Psoas muscle (tissue), 8 donors: ENCODE measurements around the gene AFF4. TPM values are rescaled to one million over a fixed set of nuclear protein-coding genes. Genes with fewer than 3 reads are reported as not detected.

Experiments used
- ATAC-seq, 4 donors: fragments of 200-7000 bp; cut with Tn5 transposase; one replicate each; pipeline ENCODE4 v1.9.1; 2020; ENCODE audit warnings: moderate library complexity in 3 of 4, mild to moderate bottlenecking in 2 of 4
- DNase-seq, 2 donors: peaks; one replicate each; pipeline ENCODE4 v3.0.0-alpha.2; 2020
- H3K27ac ChIP-seq: fragments of 200-600 bp; one replicate; pipeline ENCODE4 v1.8.0; 2022
- H3K27me3 ChIP-seq, 3 donors: fragments of 200-600 bp in 1 of 3; one replicate each; pipeline versions ENCODE4 v1.6.1 to v1.8.0; 2013 to 2022; ENCODE audit warnings: low read length in 2 of 3, mild to moderate bottlenecking in 2 of 3, moderate library complexity in 1 of 3; ENCODE audit not compliant: insufficient read depth in 3 of 3
- H3K36me3 ChIP-seq, 2 donors: fragments of 200-600 bp in 1 of 2; one replicate each; pipeline versions ENCODE4 v1.6.1 to v1.8.0; 2013 to 2022; ENCODE audit warnings: low read depth in 1 of 2, mild to moderate bottlenecking in 1 of 2, moderate library complexity in 1 of 2; ENCODE audit not compliant: insufficient read depth in 1 of 2
- H3K4me1 ChIP-seq: fragments of 200-600 bp; one replicate; pipeline ENCODE4 v1.8.0; 2022
- H3K4me3 ChIP-seq: fragments of 200-600 bp; one replicate; pipeline ENCODE4 v1.8.0; 2022; ENCODE audit warnings: mild to moderate bottlenecking
- H3K9me3 ChIP-seq: fragments of 200-600 bp; one replicate; pipeline ENCODE4 v1.8.0; 2022
- WGBS, 3 donors: extraction: QIAGEN DNeasy Blood & Tissue Kit; methylation state at CpG; one replicate each; pipeline versions ENCODE4 v1.1.6 to v1.1.7; 2013; 5-methylcytosine and 5-hydroxymethylcytosine counted together
- intact Hi-C, 2 donors: fragments of 100-400 bp; cut with DNase I; formaldehyde crosslinking; loops; one replicate each; pipeline versions ENCODE4 v1.11.0 to v1.14.2; 2022
- polyA plus RNA-seq, 3 donors: library from polyadenylated mRNA; stranded (reverse); fragments of 200-250 nt; gene quantifications; one replicate each; pipeline ENCODE4 v1.2.3, GENCODE V29; 2013
- total RNA-seq, 4 donors: library from RNA; stranded (reverse); fragmentation: NEBNext Ultra II Directional in 2 of 4; extraction: Animal tissue kit (Norgen Biotek cat#: 25700) in 2 of 4; gene quantifications; one replicate each; pipeline versions ENCODE4 v1.2.1 to v1.2.4, GENCODE V29; 2021 to 2023
- TF ChIP-seq, protein P1 (sequence below): fragments of 200-600 bp; IDR thresholded peaks from one replicate; pipeline ENCODE4 v1.8.0; 2022; ENCODE audit warnings: antibody characterized with exemption
- donor health status: healthy with polysubstance abuse.
- donor health status: DM: no; HTN: no; CAD: no; lungs with moderate emphysema.
- donor health status: Bipolar disorder and iron deficiency.
- donor health status: healthy.
- donor health status: DM: yes; HTN: yes; CAD: no.
- donor health status: DM: no; HTN: no; CAD: no.
- donor health status: DM: no; HTN: no; CAD: no.
- donor health status: DM: yes; HTN: yes; CAD: no.

Gene AFF4
- total and polyA plus RNA-seq, 7 donors: 9.7 to 68.2 (median 49.6) TPM

GRCh38 chr5:132831095-132831860 is 132.2 kb downstream of the AFF4 start:
- DNase-seq: no peak
- no peak for ATAC-seq
- peak overlapping the region; percentile 82 for H3K4me3 ChIP-seq
- no peaks in the 10 kb centered on the region for H3K36me3 ChIP-seq
- H3K27me3 ChIP-seq: peaks cover 0 to 22% (median 2%) of the 10 kb centered on the region in 3 donors
- TF ChIP-seq, protein P1, sequence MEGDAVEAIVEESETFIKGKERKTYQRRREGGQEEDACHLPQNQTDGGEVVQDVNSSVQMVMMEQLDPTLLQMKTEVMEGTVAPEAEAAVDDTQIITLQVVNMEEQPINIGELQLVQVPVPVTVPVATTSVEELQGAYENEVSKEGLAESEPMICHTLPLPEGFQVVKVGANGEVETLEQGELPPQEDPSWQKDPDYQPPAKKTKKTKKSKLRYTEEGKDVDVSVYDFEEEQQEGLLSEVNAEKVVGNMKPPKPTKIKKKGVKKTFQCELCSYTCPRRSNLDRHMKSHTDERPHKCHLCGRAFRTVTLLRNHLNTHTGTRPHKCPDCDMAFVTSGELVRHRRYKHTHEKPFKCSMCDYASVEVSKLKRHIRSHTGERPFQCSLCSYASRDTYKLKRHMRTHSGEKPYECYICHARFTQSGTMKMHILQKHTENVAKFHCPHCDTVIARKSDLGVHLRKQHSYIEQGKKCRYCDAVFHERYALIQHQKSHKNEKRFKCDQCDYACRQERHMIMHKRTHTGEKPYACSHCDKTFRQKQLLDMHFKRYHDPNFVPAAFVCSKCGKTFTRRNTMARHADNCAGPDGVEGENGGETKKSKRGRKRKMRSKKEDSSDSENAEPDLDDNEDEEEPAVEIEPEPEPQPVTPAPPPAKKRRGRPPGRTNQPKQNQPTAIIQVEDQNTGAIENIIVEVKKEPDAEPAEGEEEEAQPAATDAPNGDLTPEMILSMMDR: no peak
- no peaks in the 10 kb centered on the region for H3K9me3 ChIP-seq
- no peak overlapping the region for H3K27ac ChIP-seq
- H3K4me1 ChIP-seq: peaks cover 5% of the 10 kb centered on the region
- whole genome bisulfite sequencing, 3 donors: 79 to 94% (median 88%) methylated on average over 15 of the region's 15 CpGs
- intact Hi-C loops: loop anchor here (5.0 kb wide), 2 partner anchors 36 to 51 kb away; partner anchors contain the start of genes GDF9 (in 1 of the 2) and UQCRQ (in 1 of the 2)

DNA sequence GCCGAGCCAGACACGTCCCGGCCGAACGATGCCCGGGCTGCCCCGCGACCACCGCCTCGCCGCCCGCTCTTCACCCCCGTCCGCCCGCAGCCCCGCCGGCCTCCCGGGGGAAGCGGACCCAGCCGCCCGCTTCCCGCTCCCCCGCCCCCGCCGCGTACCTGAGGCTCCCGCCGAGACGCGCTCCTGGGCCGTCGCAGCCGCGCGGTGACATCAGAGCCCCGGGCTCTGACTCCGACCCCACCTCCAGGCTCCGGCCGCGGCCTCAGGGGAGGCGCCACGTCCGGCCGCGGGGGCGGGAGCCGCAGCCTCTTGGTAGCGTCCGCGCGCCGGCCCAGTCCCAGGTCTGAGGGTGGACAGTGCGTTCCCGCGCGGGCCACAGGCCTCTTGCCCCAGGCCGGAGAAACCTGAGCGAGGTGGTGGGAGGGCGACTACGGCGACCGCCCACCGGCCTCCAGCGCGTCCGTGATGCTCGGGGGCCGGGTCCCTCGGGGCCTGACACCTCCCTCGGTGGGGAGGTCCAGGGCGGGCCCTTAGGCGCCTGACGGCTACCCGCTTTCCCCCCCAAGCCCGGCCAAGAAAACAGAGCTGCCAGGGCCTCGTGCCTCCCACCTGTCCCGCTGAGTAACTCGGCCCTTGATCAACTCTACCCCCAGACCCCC is 132.9 kb downstream of the AFF4 start, which contains the start of gene SHROOM1:
SHROOM1 (minus strand) TSS at position 212 of the 659 bp plus-strand sequence. CDS start 4,507 bp downstream, outside the sequence.
- TF ChIP-seq, protein P1: no peak
- H3K4me3 ChIP-seq: peak within 1 kb of the TSS; percentile 82
- H3K27me3 ChIP-seq: peaks cover 0 to 29% (median 4%) of the 10 kb centered on the region in 3 donors
- ATAC-seq: peak; percentile 49 to 71 (median 58)
- no peaks in the 10 kb centered on the region for H3K9me3 ChIP-seq
- no peaks in the 10 kb centered on the region for H3K36me3 ChIP-seq
- 4 to 12% (median 6%) methylated on average over 40 to 78 of the region's 78 CpGs for WGBS, 3 donors
- peak within 1 kb of the TSS; percentile 76 for H3K27ac ChIP-seq
- intact Hi-C loops: loop anchor here (5.0 kb wide), 2 partner anchors 37 to 52 kb away; partner anchors contain the start of genes GDF9 (in 1 of the 2) and UQCRQ (in 1 of the 2)
- H3K4me1 ChIP-seq: peaks cover 5% of the 10 kb centered on the region
- peak; percentile 71 to 77 for DNase-seq

GRCh38 chr5:132829742-132830435 is 133.5 kb downstream of the AFF4 start:
- DNase-seq (peak; percentile 79 to 85), ATAC-seq (peak; percentile 86 to 97 (median 92))
- H3K36me3 ChIP-seq: no peaks in the 10 kb centered on the region
- H3K4me1 ChIP-seq: peaks cover 5% of the 10 kb centered on the region
- WGBS, 3 donors: 3 to 6% (median 4%) methylated on average over 46 to 75 of the region's 75 CpGs
- H3K9me3 ChIP-seq: no peaks in the 10 kb centered on the region
- intact Hi-C loops: loop anchor here (5.0 kb wide), 2 partner anchors 37 to 52 kb away; partner anchors contain the start of genes GDF9 (in 1 of the 2) and UQCRQ (in 1 of the 2)
- TF ChIP-seq, protein P1: peak; percentile 86
- peak overlapping the region; percentile 82 for H3K4me3 ChIP-seq
- peaks cover 0 to 35% (median 5%) of the 10 kb centered on the region in 3 donors for H3K27me3 ChIP-seq
- peak overlapping the region; percentile 76 for H3K27ac ChIP-seq

DNA sequence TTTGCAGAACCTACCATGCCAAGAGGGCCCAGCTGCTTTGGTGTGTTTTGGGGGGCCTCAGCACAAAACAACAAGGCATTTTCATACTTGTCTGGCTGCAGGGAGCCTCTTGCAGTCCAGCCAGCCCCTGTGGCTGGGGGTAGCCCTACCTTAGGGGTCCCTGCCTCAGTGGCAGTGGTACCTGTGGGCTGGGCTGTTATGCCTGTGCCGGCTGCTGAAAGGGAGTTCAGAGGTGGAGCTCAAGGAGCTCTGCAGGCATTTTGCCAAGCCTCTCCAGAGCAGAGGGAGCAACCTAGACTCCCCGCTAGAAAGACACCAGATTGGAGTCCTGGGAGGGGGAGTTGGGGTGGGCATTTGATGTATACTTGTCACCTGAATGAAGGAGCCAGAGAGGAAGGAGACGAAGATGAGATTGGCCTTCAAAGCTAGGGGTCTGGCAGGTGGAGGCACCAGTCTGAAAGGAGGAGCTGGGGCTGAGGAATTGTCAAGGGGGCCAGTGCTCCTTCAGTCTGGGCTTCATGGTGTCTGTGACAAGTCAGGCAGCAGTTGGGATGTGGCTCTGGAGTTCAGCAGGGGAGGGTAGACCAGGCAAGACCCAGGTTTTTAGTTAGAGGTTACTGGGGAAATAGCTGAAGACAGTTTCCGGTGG is 134.5 kb downstream of the AFF4 start:
- ATAC-seq: no peak

More for the DNA sequence above, 134.5 kb downstream of the AFF4 start:
- no peaks in the 10 kb centered on the region for H3K9me3 ChIP-seq
- intact Hi-C loops: loop anchor here in 1 of 2 donors (5.0 kb wide), 1 partner anchor 53 kb away; no protein-coding TSS in a partner anchor
- peak overlapping the region; percentile 82 for H3K4me3 ChIP-seq
- H3K4me1 ChIP-seq: peaks cover 5% of the 10 kb centered on the region
- no peak for DNase-seq
- no peaks in the 10 kb centered on the region for H3K36me3 ChIP-seq
- TF ChIP-seq, protein P1: no peak
- peaks cover 0 to 41% (median 5%) of the 10 kb centered on the region in 3 donors for H3K27me3 ChIP-seq
- WGBS, 3 donors: 77 to 85% (median 80%) methylated on average over 4 of the region's 4 CpGs
- no peak overlapping the region for H3K27ac ChIP-seq
